Ectodermal cell (in vitro differentiated cells): ENCODE measurements around the gene CLCC1. TPM values are rescaled to one million over a fixed set of nuclear protein-coding genes. Genes with fewer than 3 reads are reported as not detected.
A peak's percentile ranks its signal among the peaks of the same experiment; 100 is the strongest.
"Not testable (repeated sequence)": the region's sequence is repeated elsewhere in the genome, so short reads cannot be mapped to it uniquely, and the experiment has no call there.

Experiments used
- H3K27ac ChIP-seq: 2 replicates; pipeline ENCODE4 v1.7.0; 2013; ENCODE audit warnings: mild to moderate bottlenecking, low read depth, low read length; ENCODE audit not compliant: insufficient read depth, poor library complexity, severe bottlenecking
- H3K27me3 ChIP-seq: 2 replicates; pipeline ENCODE4 v1.7.0; 2013; ENCODE audit warnings: mild to moderate bottlenecking, low read length; ENCODE audit not compliant: insufficient read depth, control insufficient read depth, poor library complexity, severe bottlenecking
- H3K36me3 ChIP-seq: one replicate; pipeline ENCODE4 v1.7.0; 2013; ENCODE audit warnings: low read length; ENCODE audit not compliant: control insufficient read depth, insufficient read depth
- H3K4me1 ChIP-seq: one replicate; pipeline ENCODE4 v1.7.0; 2013; ENCODE audit warnings: low read length; ENCODE audit not compliant: control insufficient read depth, insufficient read depth
- H3K4me3 ChIP-seq: 2 replicates; pipeline ENCODE4 v1.7.0; 2013; ENCODE audit warnings: low read depth, low read length, control low read depth; ENCODE audit not compliant: insufficient read depth
- H3K9me3 ChIP-seq: 2 replicates; pipeline ENCODE4 v1.7.0; 2013; ENCODE audit warnings: mild to moderate bottlenecking, low read length, moderate library complexity; ENCODE audit not compliant: control insufficient read depth
- WGBS, 2 experiments: methylation state at CpG; one replicate each; pipeline ENCODE4 v1.1.7; 2013; ENCODE audit warnings: missing lambda C conversion rate in 2 of 2; 5-methylcytosine and 5-hydroxymethylcytosine counted together
- polyA plus RNA-seq, 4 experiments: library from polyadenylated mRNA; stranded (reverse); fragments of 50-300 nt; gene quantifications; one replicate each; pipeline ENCODE4 v1.2.3, GENCODE V29; 2013

The CLCC1 gene
- 21.2 TPM for polyA plus RNA-seq (2013, experiment 1 of 4)
- 20.5 TPM for polyA plus RNA-seq (2013, experiment 2 of 4)
- polyA plus RNA-seq (2013, experiment 3 of 4) = 14.3 TPM
- 19.1 TPM for polyA plus RNA-seq (2013, experiment 4 of 4)

DNA sequence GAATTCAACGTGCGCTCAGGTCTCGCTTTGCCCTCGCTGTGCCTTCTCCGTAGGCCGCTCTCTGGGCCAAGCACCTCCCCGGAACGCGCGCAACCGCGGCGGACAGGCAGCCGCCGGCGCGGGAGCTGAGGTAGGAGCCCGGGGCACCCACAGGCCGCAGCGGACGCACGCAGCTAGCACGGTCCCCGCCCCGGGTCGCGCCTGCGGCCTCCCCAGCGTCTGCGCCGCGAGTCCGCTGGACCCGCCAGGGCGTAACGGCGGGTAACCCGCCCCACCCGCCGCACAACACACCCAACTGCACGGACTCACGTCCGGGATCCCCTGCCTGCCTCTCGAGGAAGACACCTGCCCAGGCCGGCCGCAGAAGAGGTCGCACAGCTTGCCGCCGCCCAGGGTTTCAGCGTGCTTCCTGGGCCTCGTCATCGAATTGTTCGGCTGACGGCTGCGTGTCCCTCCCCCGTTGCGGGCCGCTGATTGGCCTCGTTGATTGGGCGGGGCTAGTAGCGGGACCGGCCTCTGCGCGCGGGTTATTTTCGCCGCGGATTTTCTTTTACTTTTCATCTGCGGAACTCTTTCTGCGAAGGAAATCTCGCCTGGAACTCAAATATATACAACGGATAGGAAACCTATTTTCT lies at the start of gene CLCC1:
CLCC1 (minus strand) TSS at position 433 of the 635 bp plus-strand sequence. CDS start 13,047 bp downstream, outside the sequence.
- H3K36me3 ChIP-seq = no peaks in the 10 kb centered on the region
- H3K9me3 ChIP-seq = no peaks in the 10 kb centered on the region
- WGBS, 2 experiments = 0 to 1% methylated on average over 69 of the region's 72 CpGs
- no peaks in the 10 kb centered on the region for H3K4me1 ChIP-seq
- peak within 1 kb of the TSS; percentile 79 for H3K4me3 ChIP-seq
- peak within 1 kb of the TSS; percentile 60 for H3K27ac ChIP-seq
- peaks cover 11% of the 10 kb centered on the region for H3K27me3 ChIP-seq

DNA sequence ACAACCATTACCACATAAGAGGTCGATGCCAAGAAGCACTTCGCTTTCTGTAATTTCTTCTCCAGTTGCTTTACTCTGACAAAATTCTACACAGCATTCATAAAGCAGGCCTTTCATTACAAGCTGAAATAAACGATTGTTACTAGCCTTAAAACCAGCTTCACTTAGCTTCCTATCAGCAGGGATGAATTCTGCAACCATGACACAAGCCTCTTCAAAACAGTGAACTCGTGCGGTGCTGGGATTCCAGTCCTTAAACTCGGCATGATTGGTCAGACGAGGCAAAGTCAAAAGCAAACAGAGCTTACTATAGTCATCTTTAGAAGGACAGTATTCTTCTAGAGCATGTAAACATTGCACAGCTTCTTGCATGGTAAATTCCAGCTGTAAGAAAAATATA lies 48.1 kb upstream of the CLCC1 start:
- Histone ChIP-seq H3K27ac (no peak overlapping the region), H3K4me1 (no peaks in the 10 kb centered on the region), H3K4me3 (no peak overlapping the region), H3K9me3 (no peaks in the 10 kb centered on the region), H3K36me3 (no peaks in the 10 kb centered on the region), H3K27me3 (no peaks in the 10 kb centered on the region)
- WGBS, 2 experiments = 93 to 98% methylated on average over 7 of the region's 7 CpGs

DNA sequence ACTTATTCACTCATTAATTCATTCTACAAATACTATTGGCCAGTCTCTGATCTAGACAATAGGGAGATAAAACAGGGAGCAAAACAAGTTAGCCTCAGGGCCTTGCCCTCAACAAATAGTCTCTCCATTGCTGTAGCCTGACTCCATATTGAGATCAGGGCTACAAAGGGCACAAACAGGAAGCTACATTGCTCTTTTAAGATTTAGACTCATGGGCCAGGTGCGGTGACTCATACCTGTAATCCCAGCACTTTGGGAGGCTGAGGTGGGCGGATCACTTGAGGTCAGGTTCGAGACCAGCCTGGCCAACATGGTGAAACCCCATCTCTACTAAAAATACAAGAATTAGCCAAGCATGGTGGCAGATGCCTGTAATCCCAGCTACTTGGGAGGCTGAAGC lies 33.3 kb upstream of the CLCC1 start:
- 88 to 94% methylated on average over 3 of the region's 3 CpGs for WGBS, 2 experiments
- H3K4me1 ChIP-seq, H3K27ac ChIP-seq, H3K27me3 ChIP-seq, H3K9me3 ChIP-seq, H3K36me3 ChIP-seq, H3K4me3 ChIP-seq: not testable (repeated sequence)

DNA sequence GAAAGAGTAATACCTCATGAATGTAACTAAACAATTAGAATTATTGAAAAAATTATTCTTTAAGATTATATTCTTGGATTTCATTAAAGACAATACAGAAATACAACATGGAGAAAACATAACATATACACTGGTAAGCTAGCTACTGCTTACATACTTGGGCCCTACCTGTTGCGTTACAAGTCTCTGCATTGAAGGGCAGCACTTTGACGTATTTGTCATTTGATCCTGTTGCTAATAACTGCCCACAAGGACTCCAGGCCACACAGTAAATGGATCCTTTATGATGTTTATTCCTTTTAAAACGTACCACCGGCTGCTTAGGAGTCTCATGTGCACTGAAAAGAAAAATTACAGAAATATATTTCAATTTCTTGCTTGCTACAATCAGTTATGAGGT lies 19.8 kb upstream of the CLCC1 start:
- no peaks in the 10 kb centered on the region for H3K27me3 ChIP-seq
- no peak overlapping the region for H3K4me3 ChIP-seq
- no peaks in the 10 kb centered on the region for H3K9me3 ChIP-seq
- H3K4me1 ChIP-seq = no peaks in the 10 kb centered on the region
- H3K27ac ChIP-seq = no peak overlapping the region
- peaks cover 4% of the 10 kb centered on the region for H3K36me3 ChIP-seq
- 85 to 94% methylated on average over 2 to 4 of the region's 4 CpGs for WGBS, 2 experiments

GRCh38 chr1:108976658-108977057 lies 13.4 kb upstream of the CLCC1 start:
- peaks cover 4% of the 10 kb centered on the region for H3K36me3 ChIP-seq
- H3K9me3 ChIP-seq = no peaks in the 10 kb centered on the region
- H3K4me3 ChIP-seq = no peak overlapping the region
- 91 to 94% methylated on average over 4 of the region's 4 CpGs for WGBS, 2 experiments
- no peak overlapping the region for H3K27ac ChIP-seq
- no peaks in the 10 kb centered on the region for H3K4me1 ChIP-seq
- H3K27me3 ChIP-seq = no peaks in the 10 kb centered on the region

DNA sequence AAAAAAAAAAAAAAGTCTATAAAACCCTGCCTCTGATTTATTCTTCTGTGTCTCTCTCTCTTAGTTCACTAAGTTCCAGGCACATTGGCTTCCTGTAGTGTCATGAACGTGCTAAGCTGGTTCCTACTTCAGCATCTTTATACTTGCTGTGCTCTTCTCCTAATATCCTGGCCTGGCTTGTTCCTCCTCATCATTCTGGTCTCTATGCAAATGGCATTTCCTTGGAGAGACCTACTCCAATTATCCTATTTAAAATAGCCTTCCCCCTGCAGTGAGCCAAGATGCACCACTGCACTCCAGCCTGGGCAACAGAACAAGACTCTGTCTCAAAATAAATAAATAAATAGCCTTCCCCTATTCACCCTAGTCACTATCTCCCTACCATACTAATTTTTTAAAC lies 9.7 kb upstream of the CLCC1 start:
- no peak overlapping the region for H3K27ac ChIP-seq
- peaks cover 4% of the 10 kb centered on the region for H3K36me3 ChIP-seq

DNA sequence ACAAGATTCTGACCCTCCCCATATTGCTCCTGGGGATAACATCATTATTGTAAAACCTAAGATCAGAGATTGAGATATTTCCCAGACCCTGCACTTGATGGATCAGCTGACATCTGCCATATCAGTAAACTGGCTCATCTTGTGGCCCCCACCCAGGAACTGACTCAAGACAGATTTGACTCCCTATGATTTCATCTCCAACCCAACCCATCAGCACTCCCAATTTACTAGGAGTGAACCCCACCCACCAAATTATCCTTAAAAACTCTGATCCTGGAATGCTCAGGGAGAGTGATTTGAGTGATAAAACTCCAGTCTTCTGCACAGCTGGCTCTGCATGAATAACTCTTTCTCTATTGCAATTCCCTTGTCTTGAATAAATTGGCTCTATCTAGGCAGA lies 6.1 kb upstream of the CLCC1 start:
- Histone ChIP-seq H3K4me1 (no peaks in the 10 kb centered on the region), H3K36me3 (peaks cover 4% of the 10 kb centered on the region), H3K27me3 (peaks cover under 1% of the 10 kb centered on the region), H3K9me3 (no peaks in the 10 kb centered on the region), H3K4me3 (no peak overlapping the region), H3K27ac (no peak overlapping the region)

More for the DNA sequence above, 9.7 kb upstream of the CLCC1 start:
- H3K9me3 ChIP-seq = no peaks in the 10 kb centered on the region
- H3K27me3 ChIP-seq = no peaks in the 10 kb centered on the region
- H3K4me3 ChIP-seq = no peak overlapping the region
- 90 to 92% methylated on average over 1 of the region's 1 CpG for WGBS, 2 experiments
- no peaks in the 10 kb centered on the region for H3K4me1 ChIP-seq

- no peaks in the 10 kb centered on the region for H3K4me1 ChIP-seq
- peak overlapping the region; percentile 79 for H3K4me3 ChIP-seq
- H3K9me3 ChIP-seq = no peaks in the 10 kb centered on the region
- H3K27me3 ChIP-seq = peaks cover 11% of the 10 kb centered on the region
- H3K27ac ChIP-seq = no peak overlapping the region
- 22 to 26% methylated on average over 11 to 12 of the region's 12 CpGs for WGBS, 2 experiments
- no peaks in the 10 kb centered on the region for H3K36me3 ChIP-seq
Observed at GRCh38 chr1:108962681-108963051, 618 bp downstream of the CLCC1 start.

DNA sequence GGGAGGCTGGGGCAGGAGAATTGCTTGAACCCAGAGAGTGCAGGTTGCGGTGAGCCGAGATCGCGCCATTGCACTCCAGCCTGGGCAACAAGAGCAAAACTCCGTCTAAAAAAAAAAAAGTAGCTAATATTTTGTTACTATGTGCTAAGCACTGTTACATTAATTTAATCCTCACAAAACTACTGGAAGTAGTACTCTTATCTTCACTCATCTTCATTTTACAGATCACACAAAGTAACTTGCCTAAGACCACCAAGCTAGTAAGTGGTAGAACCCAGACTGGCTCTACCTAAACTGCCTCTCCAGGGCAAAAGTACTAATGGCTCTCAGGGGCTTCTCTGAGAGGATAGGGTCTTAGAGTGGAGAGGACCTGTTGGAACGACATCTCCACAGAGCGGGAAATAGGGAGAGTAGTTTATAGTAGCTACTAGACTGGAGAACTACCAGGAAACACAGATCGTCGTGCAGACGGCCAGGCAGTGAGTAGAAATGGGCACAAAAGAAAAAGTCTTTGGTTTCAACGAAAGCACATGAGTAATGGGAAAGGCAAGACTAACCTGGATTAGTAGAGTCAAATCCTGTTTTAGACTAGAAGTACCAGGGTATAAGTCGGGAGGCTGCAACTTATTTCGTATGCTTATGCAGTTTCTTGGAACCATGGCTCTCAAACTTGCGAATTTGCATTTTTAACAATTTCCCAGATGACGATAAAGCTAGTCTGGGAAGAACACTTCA lies 1.4 kb downstream of the CLCC1 start:
- peaks cover 11% of the 10 kb centered on the region for H3K27me3 ChIP-seq
- WGBS, 2 experiments = 91 to 92% methylated on average over 14 to 15 of the region's 15 CpGs
- no peaks in the 10 kb centered on the region for H3K36me3 ChIP-seq
- H3K9me3 ChIP-seq = no peaks in the 10 kb centered on the region
- H3K4me3 ChIP-seq = peak overlapping the region; percentile 79
- no peaks in the 10 kb centered on the region for H3K4me1 ChIP-seq
- H3K27ac ChIP-seq = no peak overlapping the region

DNA sequence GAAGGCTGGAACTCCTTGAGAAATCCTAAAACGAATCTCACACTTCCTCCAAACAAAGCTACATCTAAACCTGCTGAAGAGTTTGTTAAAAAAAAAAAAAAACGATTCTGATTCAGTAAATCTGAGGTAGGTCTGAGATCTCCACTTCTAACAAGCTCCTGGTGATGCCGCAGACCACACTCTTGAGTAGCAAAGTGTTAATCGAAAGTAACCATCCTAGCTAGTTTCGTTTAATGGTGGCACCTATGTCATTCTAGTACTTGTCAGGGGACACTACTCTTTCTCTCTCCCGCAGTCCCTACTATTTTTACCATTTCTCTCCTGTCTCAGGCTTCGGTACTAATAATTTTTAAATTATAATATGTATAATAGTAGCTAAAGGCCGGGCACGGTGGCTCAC lies 2.1 kb downstream of the CLCC1 start:
- WGBS, 2 experiments = 91 to 92% methylated on average over 7 to 8 of the region's 9 CpGs
- no peaks in the 10 kb centered on the region for H3K36me3 ChIP-seq
- H3K9me3 ChIP-seq = no peaks in the 10 kb centered on the region
- H3K4me1 ChIP-seq = no peaks in the 10 kb centered on the region
- H3K27me3 ChIP-seq = peaks cover 11% of the 10 kb centered on the region
- no peak overlapping the region for H3K4me3 ChIP-seq
- no peak overlapping the region for H3K27ac ChIP-seq
